HEK293 (cell line): Measurements from ENCODE around the gene DRC7.

ENCODE experiments used
- ZNF830 ChIP-seq: fragments of 450-650 bp; IDR thresholded peaks from 2 replicates; pipeline ENCODE4 v1.5.0; 2018; ENCODE audit warnings: missing biosample characterization, missing genetic modification characterization, low read depth, mild to moderate bottlenecking, moderate library complexity
- TF ChIP-seq, protein P1 (sequence below): fragments of 450-650 bp; formaldehyde crosslinking; IDR thresholded peaks from 2 replicates; pipeline ENCODE4 v1.5.1; 2016; ENCODE audit warnings: missing biosample characterization, missing genetic modification characterization

DNA sequence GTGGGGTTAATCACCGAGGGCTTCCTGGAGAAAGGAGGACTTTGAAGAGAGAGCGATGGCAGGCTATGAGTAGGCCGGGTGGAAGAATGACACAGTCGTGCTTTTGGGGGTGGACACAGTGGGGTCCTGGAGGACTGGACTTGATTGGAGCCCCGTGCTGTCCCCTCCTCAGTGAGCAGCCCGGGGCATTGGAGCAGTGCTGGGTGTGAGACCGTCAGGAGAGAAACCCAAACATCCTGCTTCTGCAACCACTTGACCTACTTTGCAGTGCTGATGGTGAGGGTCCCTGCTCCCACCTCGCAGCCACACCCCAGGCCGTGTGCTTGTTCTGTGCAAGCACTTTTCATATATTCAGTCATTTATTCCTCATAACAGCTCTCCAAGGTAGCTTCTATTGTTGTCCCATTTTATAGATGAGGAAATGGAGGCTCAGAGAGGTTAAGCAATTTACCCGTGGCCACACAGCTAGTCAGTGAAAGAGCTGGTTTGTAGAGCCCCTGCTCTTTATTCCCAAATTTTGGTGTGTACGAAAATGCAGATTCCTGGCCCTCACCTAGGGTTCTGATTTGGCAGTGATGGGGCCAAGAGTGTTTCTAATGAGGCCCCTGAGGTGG is 38.2 kb upstream of the DRC7 start:
- no peak for TF ChIP-seq ZNF830 (tag by site-specific recombination)
- TF ChIP-seq, protein P1, sequence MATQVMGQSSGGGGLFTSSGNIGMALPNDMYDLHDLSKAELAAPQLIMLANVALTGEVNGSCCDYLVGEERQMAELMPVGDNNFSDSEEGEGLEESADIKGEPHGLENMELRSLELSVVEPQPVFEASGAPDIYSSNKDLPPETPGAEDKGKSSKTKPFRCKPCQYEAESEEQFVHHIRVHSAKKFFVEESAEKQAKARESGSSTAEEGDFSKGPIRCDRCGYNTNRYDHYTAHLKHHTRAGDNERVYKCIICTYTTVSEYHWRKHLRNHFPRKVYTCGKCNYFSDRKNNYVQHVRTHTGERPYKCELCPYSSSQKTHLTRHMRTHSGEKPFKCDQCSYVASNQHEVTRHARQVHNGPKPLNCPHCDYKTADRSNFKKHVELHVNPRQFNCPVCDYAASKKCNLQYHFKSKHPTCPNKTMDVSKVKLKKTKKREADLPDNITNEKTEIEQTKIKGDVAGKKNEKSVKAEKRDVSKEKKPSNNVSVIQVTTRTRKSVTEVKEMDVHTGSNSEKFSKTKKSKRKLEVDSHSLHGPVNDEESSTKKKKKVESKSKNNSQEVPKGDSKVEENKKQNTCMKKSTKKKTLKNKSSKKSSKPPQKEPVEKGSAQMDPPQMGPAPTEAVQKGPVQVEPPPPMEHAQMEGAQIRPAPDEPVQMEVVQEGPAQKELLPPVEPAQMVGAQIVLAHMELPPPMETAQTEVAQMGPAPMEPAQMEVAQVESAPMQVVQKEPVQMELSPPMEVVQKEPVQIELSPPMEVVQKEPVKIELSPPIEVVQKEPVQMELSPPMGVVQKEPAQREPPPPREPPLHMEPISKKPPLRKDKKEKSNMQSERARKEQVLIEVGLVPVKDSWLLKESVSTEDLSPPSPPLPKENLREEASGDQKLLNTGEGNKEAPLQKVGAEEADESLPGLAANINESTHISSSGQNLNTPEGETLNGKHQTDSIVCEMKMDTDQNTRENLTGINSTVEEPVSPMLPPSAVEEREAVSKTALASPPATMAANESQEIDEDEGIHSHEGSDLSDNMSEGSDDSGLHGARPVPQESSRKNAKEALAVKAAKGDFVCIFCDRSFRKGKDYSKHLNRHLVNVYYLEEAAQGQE (tag by site-specific recombination) = no peak
